NCI-H128 (cell line): ENCODE data around the gene PAOX.
"Not testable (repeated sequence)": the region's sequence is repeated elsewhere in the genome, so short reads cannot be mapped to it uniquely, and the experiment has no call there.

Source experiments
- DNase-seq: peaks from one replicate; lab custom pipeline; 2025; ENCODE audit not compliant: unreplicated experiment; lab: John Stamatoyannopoulos, UW

Gene PAOX

DNA sequence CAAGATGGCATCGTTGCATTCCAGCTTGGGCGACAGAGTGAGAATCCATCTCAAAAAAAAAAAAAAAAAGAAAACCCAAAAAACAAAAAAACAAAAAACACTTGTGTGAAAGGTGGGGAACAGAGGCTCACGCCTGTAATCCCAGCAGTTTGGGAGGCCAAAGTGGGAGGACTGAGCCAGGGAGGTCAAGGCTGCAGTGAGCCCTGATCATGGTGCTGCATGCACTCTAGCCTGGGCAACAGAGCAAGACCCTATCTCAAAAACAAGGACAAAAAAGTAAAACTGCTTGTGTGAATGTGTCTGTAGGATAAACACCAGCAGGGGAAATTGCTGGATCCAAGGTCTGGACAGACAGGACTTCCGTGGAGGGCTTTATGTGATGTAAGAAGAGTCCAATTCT, 4.5 kb downstream of the PAOX start:
- no peak for DNase-seq

DNA sequence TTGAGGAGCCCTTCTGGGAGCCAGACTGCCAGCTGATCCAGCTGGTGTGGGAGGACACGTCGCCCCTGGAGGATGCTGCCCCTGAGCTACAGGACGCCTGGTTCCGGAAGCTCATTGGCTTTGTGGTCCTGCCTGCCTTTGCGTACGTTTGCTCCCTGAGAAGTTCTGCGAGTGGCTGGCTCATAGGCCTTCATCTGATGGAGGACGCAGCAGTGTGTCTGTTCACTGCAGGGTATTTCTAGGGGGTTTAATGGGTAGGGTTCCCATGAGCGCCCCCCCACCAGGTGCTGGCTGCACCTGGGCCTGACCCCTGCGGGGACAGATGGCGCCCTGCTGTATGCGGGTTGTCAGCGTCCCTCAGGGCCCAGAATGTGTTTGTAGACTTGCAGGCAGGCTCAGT, 5.0 kb downstream of the PAOX start:
- DNase-seq = no peak

DNA sequence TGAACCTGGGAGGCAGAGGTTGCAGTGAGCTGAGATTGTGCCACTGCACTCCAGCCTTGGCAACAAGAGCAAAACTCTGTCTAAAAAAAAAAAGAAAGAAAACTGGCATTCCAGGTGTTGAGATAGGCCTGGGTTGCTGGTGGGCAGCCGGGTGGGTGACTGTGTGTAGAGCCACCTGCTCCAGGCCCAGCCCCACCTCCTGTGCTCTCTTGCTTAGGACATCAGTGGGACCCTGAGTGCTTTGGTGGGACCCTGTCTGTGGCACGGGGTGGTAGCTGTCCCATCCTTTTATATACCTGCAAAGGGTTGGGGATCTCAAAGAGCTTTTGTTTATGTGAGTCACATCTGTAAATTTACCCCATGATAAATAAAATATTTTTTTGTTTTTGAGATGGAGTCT, 6.2 kb downstream of the PAOX start:
- no peak for DNase-seq

- DNase-seq = not testable (repeated sequence)
Observed at GRCh38 chr10:133386951-133387350, 7.9 kb downstream of the PAOX start.

- DNase-seq = no peak
Observed at GRCh38 chr10:133388236-133388972, 9.3 kb downstream of the PAOX start.

DNA sequence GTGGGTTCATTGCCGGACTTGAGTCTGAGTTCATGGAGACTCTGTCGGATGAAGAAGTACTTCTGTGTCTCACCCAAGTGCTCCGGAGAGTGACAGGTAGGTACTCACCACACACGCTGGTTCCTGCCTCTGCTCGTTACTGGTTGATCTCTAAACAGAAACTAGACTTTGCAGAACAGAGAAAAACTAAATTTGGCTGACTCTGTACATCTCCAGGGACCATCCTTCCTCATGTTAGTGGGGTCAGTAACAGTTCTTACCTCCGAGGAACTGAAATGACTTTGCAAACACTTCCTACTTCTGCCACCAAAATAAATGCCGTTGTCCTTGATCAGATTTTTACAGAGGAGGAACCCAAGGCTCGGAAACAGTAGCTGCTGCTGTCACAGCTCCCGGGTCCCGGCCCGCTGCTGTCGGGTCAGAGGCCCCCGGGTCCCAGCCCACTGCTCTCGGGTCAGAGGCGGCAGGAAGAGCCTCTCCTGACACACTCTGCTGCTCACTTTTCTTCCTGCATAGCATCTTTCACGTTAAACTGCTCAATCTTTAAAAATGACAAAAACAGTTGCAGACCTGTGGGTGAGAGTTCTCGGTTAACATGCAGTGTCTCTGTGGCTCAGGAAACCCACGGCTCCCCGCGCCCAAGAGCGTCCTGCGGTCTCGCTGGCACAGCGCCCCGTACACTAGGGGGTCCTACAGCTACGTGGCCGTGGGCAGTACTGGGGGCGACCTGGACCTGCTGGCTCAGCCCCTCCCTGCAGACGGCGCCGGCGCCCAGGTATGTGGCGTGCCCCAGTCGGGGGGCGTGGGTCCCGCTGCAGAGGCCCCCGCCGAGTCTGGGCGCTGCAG, 10.1 kb downstream of the PAOX start:
- no peak for DNase-seq

GRCh38 chr10:133390597-133391248, 11.7 kb downstream of the PAOX start:
- no peak for DNase-seq

DNA sequence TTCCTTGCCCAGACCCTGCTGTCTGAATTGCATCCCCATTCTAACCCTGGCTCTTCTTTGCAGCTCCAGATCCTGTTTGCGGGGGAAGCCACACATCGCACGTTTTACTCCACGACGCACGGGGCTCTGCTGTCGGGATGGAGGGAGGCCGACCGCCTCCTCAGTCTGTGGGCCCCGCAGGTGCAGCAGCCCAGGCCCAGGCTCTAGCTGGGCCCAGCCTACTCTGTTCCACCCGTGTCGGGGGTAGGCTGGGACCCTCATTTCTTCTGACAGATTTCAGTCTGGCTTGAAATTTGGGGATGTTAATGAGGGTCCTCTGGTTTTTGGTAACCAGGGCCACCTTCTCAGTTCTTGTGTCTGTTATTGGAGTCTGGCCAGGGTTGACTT, 12.2 kb downstream of the PAOX start:
- DNase-seq = no peak

DNA sequence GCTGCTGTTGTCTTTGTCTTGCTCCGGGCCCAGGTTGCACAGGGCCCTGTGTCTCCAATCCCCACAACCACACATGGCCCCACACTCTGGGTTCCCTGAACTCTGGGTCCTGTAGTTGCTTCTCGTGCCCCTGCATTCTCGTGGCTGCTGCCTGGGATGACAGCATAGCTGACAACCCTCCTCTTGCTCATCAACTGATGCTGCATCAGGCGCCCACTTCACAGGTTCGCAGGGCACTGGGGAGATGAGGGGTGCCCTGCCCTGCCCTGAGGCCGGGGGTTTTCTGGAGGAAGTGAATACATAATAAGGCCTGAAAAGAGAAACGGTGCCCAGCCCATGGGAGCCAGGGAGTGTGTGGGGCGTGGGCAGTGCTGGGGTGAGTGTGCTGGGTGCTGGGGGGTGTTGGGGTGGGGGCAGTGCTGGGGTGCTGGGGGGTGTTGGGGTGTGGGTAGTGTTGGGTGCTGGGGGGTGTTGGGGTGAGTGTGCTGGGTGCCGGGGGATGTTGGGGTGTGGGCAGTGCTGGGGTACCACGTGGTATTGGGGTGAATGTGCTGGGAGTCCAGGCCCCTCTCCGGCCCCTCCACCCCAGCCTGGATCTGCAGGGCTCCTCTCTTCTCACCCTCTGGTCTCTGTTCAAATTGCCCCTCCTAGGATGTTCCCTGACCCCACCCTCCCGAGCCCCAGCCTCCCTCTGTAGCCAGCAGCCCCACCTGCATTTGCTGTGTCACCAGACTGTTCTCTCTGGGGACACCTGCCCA, 12.9 kb downstream of the PAOX start:
- no peak for DNase-seq

GRCh38 chr10:133393401-133394063, 14.5 kb downstream of the PAOX start:
- no peak for DNase-seq

DNA sequence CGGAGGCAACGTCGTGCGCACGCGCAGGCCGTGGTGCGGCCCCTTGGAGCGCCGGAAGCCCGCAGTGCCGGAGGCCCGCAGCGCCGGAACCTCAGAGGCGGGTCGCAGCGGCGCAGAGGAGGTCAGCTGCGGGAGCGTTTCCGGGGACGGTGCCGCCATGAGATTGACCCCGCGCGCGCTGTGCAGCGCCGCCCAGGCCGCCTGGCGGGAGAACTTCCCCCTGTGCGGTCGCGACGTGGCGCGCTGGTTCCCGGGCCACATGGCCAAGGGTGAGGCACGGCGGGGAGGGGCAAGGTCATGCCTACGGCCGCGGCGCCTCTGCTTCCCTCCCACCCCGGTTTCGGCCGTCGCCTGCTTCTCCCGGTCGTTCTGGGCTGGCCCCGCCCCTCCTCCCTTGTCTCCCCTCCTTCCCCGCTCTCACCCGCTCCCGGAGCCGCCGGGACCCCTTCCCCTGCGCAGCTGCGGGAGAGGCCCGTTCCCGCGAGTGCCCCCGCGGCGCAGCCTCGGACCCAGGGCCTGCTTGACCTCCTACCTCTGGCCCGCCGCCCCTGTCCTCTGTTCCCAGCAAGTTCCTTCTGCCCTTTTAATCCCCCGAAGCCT, 15.1 kb downstream of the PAOX start, which contains the start of gene MTG1:
TSS of gene MTG1 (plus strand) at position 94 of the 600 bp plus-strand sequence. CDS start at position 158, 64 bp downstream.
- DNase-seq = peak; percentile 83

DNA sequence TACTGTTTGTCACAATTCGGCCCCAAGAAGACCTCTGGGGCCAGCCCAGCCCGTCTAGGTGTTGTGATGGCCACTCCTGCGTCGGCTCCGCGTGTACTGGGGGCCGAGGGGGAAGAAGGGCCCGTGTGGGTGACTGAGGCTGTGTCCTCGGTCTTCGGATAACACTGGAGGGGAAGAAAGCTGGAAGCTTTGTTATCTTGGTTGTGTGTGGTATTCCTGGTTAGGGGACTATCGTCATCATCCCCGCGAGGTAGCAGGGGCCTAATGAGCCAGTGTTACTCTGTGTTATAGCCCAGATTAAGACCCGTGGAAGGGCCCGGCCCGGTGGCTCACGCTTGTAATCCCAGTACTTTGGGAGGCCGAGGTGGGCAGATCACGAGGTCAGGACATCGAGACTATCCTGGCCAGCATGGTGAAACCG, 15.7 kb downstream of the PAOX start:
- DNase-seq = no peak

DNA sequence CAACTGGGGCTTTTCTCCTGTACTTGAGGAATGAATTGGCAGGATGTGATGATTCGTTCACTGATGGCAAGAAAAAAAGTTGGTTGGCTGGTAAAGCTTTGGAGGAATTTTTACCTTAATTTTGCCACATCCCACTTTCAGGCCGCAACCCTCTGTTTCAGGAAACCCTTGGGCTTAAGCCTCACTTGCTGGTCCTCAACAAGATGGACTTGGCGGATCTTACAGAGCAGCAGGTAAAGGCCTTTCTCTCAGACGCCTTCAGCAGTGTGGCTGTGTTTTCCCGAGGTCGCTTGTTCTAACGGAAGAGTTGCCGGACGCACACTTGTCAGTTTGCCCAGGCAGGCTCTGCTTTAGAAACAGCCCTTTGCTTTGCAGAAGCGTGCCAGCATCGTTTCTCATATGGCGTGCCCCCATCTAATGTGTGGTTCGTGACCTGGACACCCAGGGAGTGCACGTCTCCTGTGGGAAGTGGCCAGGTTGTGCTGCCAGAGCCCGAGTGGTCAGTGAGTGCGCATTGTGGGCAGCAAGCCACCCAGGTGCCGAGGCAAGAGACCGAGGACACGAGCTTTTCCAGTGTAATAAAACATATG, 17.1 kb downstream of the PAOX start:
- no peak for DNase-seq

GRCh38 chr10:133397938-133398337, 18.9 kb downstream of the PAOX start:
- no peak for DNase-seq

GRCh38 chr10:133399123-133399601, 20.1 kb downstream of the PAOX start:
- no peak for DNase-seq

DNA sequence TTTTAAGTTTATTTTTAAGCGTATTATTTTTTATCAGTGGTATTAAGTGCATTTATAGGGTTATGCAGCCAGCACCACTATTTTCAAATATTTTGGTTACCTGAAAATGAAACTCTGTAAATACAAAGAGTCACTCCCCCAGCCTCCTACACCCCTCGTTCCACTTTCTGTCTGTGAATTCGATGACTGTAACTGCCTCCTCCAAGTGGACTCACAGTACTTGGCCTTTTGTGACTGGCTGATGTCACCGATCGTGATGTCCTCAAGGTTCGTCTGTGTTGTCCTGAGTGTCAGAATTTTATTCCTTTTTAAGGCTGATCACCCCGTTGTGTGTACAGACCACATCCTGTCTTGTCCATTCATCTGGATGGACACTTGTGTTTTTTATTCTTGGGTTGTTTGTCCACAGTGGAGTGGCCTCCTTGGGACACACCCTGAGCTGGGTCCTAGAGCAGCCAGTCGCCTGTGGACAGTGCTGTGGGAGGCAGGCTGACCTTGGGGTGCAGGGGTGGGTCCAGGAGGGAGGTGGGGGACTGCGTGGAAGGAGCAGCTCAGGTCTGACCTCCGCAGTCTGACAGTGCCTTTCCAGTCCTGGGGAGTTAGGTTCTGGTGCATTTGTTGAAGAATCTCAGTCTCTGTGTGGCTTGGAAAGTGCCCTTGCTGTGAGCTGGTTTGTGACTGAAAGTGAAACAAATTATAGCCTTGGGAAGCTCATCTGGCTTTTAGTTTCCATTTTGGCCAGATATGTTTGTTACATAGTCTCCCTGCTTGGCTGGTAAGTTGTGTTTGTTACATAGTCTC, 21.8 kb downstream of the PAOX start:
- no peak for DNase-seq

GRCh38 chr10:133401500-133401899, 22.4 kb downstream of the PAOX start:
- no peak for DNase-seq

DNA sequence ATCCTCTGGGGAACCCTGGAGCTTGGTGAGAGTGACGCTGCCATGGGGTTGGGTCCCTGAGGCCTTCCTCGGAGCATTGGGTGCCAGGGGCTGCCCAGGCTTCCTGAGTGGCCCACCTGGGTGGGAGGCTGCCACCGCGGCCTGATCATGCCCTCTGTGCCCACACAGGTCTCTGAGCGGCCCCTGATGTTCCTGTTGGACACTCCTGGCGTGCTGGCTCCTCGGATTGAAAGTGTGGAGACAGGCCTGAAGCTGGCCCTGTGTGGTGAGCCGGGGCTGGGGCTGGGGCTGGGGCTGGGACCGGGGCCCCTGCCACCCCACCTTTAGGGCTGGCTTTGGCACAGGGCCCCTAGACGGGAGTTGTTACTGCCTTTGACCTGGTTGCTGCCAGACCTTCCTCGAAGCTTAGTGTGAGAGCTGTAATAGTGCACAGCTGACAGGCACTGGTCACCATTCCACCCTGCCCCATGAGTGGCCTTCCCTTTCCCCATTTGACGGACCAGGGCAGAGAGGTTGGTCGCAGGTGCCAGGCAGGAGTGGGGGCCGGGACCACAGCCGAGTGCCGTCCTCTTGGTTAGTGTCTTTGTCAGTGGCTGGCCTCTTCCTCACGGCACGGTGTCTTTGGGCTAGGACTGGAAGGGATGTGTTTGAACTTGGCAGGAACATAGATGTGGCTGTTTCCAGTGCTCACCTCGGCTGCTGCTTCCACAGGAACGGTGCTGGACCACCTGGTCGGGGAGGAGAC, 23.1 kb downstream of the PAOX start:
- DNase-seq = no peak
